ENCODE measurements around the gene MGLL. TPM values are rescaled to one million over a fixed set of nuclear protein-coding genes. Genes with fewer than 3 reads are reported as not detected.

Gene MGLL
- total RNA-seq, 1 experiment from 2014 or later = 42.4 TPM

GRCh38 chr3:127824151-127824825 is 2.0 kb upstream of the MGLL start:
- TF ChIP-seq, protein P1, sequence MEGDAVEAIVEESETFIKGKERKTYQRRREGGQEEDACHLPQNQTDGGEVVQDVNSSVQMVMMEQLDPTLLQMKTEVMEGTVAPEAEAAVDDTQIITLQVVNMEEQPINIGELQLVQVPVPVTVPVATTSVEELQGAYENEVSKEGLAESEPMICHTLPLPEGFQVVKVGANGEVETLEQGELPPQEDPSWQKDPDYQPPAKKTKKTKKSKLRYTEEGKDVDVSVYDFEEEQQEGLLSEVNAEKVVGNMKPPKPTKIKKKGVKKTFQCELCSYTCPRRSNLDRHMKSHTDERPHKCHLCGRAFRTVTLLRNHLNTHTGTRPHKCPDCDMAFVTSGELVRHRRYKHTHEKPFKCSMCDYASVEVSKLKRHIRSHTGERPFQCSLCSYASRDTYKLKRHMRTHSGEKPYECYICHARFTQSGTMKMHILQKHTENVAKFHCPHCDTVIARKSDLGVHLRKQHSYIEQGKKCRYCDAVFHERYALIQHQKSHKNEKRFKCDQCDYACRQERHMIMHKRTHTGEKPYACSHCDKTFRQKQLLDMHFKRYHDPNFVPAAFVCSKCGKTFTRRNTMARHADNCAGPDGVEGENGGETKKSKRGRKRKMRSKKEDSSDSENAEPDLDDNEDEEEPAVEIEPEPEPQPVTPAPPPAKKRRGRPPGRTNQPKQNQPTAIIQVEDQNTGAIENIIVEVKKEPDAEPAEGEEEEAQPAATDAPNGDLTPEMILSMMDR (IDR thresholded peaks at IDR 0.05; ENCODE audit: unreplicated experiment) = no peak
- Mint-ChIP-seq H3K4me3 (ENCODE audit: low read depth, unreplicated experiment) (peak overlapping the region; percentile 85), H3K27me3 (ENCODE audit: unreplicated experiment) (peaks cover 13% of the 10 kb centered on the region), H3K27ac (ENCODE audit: unreplicated experiment) (peak overlapping the region; percentile 78), H3K9me3 (ENCODE audit: low read depth, unreplicated experiment) (peaks cover 8% of the 10 kb centered on the region), H3K4me1 (ENCODE audit: low read depth, unreplicated experiment) (peaks cover 47% of the 10 kb centered on the region), H3K36me3 (ENCODE audit: insufficient read depth, unreplicated experiment) (peaks cover 34% of the 10 kb centered on the region)
- no peak for DNase-seq
- no TSS peak for BruUV-seq (replicated peaks)
- intact Hi-C loops (cut with micrococcal nuclease; ENCODE audit: unreplicated experiment) = no loop called here
- CTCF ChIA-PET = no interaction called here

DNA sequence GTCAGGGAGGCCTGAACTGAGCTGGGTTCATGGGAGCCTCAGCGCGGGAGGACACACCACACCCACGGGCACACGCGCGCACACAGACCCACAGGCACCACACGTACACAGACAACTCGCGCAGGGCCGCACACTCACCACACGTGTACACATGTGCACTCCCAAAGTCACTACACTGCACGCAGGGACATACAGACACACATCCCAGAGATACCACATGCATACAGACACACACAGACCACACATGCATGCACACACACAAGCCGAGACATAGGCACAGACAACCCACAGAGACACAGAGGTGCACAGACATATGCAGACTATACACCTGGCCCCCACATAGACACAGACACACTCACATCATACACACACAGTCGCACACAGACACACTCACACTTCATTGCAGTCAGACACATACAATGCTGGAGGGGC is 1.1 kb upstream of the MGLL start:
- H3K4me1 Mint-ChIP-seq (ENCODE audit: low read depth, unreplicated experiment) = peaks cover 56% of the 10 kb centered on the region
- H3K27ac Mint-ChIP-seq (ENCODE audit: unreplicated experiment) = peak overlapping the region; percentile 78
- no TSS peak for BruUV-seq (replicated peaks)
- TF ChIP-seq, protein P1 (IDR thresholded peaks at IDR 0.05; ENCODE audit: unreplicated experiment) = no peak
- no peak for DNase-seq
- intact Hi-C loops (cut with micrococcal nuclease; ENCODE audit: unreplicated experiment) = no loop called here
- CTCF ChIA-PET = interaction anchor here (0.6 to 2.0 kb wide), 5 partner anchors 8 to 136 kb away, joined by 3 to 11 read pairs (median 4); no protein-coding TSS in a partner anchor
- H3K36me3 Mint-ChIP-seq (ENCODE audit: insufficient read depth, unreplicated experiment) = peaks cover 37% of the 10 kb centered on the region
- H3K27me3 Mint-ChIP-seq (ENCODE audit: unreplicated experiment) = peaks cover 13% of the 10 kb centered on the region
- H3K4me3 Mint-ChIP-seq (ENCODE audit: low read depth, unreplicated experiment) = peak overlapping the region; percentile 85
- peaks cover 8% of the 10 kb centered on the region for H3K9me3 Mint-ChIP-seq (ENCODE audit: low read depth, unreplicated experiment)

DNA sequence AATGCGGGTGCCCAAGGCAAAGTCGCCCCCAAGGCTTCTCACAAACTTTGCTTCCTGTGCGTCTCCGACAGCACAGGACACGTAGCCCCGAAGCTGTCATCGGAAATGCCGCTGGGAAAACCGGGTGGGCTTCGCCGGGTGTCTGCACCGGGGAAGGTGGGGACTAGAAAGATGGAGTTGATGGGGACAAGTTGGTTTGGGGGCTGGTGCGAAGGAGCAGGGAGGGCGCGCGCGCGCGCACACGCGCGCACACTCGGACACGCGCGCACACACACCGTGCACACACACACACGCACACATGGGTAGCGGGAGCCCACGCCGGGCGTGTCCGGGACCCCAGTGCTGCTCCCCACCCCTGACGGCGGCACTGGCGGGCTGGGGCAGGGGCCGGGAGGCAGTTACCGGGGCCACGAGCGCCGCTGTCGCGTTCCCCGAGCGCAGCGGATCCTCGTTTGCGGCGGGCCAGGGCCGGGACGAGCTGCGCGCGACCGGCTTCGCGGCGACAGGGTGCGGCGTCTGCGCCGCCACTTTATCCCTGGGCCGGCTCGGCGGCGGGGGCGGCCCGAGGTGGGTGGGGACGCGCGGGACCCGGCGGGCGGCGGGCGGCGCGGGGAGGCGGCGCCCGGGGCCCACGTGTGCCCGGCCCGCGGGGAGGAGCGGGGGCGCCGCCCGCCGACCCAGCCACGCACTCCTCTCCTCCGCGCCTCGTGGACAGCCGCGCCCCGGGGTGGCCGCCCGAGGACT is 539 bp upstream of the MGLL start:
- intact Hi-C loops (cut with micrococcal nuclease; ENCODE audit: unreplicated experiment) = no loop called here
- Mint-ChIP-seq H3K9me3 (ENCODE audit: low read depth, unreplicated experiment) (peaks cover 5% of the 10 kb centered on the region), H3K27ac (ENCODE audit: unreplicated experiment) (peak overlapping the region; percentile 94), H3K4me3 (ENCODE audit: low read depth, unreplicated experiment) (peak overlapping the region; percentile 85), H3K36me3 (ENCODE audit: insufficient read depth, unreplicated experiment) (peaks cover 43% of the 10 kb centered on the region), H3K27me3 (ENCODE audit: unreplicated experiment) (peaks cover 13% of the 10 kb centered on the region), H3K4me1 (ENCODE audit: low read depth, unreplicated experiment) (peaks cover 62% of the 10 kb centered on the region)
- TF ChIP-seq, protein P1 (IDR thresholded peaks at IDR 0.05; ENCODE audit: unreplicated experiment) = no peak
- CTCF ChIA-PET = interaction anchor here (0.6 to 2.0 kb wide), 6 partner anchors 9 to 137 kb away, joined by 3 to 11 read pairs (median 4); no protein-coding TSS in a partner anchor
- peak; percentile 52 for DNase-seq
- BruUV-seq (replicated peaks) = no TSS peak

DNA sequence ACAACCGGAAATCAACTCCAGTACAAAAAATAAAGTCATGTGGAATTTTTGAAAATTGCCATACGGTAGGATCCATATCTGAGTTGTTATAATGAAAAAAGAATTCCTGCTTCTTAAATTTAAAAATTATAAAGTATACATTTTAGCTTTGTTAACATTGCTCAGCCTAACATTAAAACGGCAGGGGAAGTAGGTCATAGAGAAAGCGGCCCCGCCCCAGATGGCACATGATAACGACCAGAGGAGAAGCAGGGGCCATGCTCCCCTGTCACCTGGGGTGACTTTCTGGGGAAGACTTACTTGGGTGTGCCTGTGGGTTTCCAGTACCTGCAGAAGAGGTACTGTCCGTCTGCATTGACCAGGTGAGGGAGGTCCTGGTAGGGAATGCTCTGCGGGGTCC is 921 bp downstream of the MGLL start:
- peak overlapping the region; percentile 85 for H3K4me3 Mint-ChIP-seq (ENCODE audit: low read depth, unreplicated experiment)
- no TSS peak for BruUV-seq (replicated peaks)
- CTCF ChIA-PET = interaction anchor here (0.6 to 1.4 kb wide), 5 partner anchors 75 to 138 kb away, joined by 3 to 4 read pairs (median 3); no protein-coding TSS in a partner anchor
- no peak for DNase-seq
- peaks cover 76% of the 10 kb centered on the region for H3K4me1 Mint-ChIP-seq (ENCODE audit: low read depth, unreplicated experiment)
- peaks cover 57% of the 10 kb centered on the region for H3K36me3 Mint-ChIP-seq (ENCODE audit: insufficient read depth, unreplicated experiment)
- intact Hi-C loops (cut with micrococcal nuclease; ENCODE audit: unreplicated experiment) = no loop called here
- TF ChIP-seq, protein P1 (IDR thresholded peaks at IDR 0.05; ENCODE audit: unreplicated experiment) = no peak
- peak overlapping the region; percentile 94 for H3K27ac Mint-ChIP-seq (ENCODE audit: unreplicated experiment)
- peaks cover under 1% of the 10 kb centered on the region for H3K9me3 Mint-ChIP-seq (ENCODE audit: low read depth, unreplicated experiment)
- H3K27me3 Mint-ChIP-seq (ENCODE audit: unreplicated experiment) = peaks cover 13% of the 10 kb centered on the region
